8988T (cell line): ENCODE data around the gene INPP4A.

Source experiments
- DNase-seq: peaks from one replicate; pipeline ENCODE4 v3.0.0; 2011

INPP4A gene

GRCh38 chr2:98478088-98478551 lies 33.5 kb downstream of the INPP4A start:
- no peak for DNase-seq

- DNase-seq = no peak
Observed at GRCh38 chr2:98478907-98479306, 34.2 kb downstream of the INPP4A start.

DNA sequence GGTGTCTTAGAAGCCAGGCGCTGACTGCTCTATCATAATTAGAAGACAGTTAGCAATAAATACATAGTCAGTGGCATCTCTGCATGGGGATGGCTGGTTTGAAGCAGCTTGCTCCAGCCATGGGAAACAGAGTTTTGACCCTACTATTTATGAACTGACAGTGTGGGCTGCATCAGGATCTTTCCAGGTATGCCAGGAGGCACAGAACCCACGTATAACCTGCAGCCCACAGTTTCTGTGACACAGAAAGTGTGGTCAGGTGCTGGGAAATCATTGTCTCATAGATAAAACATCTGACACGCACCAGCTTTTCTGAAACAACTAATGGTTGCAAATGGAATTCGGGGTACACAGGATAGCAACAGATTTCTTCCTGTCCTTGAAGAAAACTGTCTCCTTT lies 34.7 kb downstream of the INPP4A start:
- no peak for DNase-seq

DNA sequence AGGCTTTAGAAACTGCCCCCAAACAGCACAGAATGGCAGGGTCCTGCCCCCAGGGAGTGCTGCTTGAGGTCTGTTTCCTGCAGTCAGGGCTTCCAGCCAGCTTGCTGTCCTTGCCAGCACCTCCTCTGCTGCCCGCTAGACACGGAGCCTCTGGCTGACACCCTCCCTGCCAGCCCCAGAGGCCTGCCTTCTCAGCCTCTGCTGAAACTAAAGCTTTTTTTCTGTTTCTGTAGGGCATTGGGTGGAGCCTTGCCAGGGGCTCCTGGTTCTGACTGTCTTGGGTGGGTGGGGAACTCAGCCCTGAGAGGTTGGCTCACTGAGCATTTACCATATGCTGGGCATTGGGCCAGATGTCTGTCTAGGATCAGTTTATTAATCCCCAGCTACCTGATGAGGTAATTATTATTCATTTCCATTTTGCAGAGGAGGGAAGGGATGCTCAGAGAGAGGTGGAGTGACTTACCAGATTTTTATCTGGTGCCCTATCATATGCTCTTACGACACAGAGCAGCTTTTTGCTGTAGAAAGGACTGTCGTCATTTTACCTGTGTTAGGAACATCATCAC lies 35.4 kb downstream of the INPP4A start:
- no peak for DNase-seq

- DNase-seq = no peak
Observed at GRCh38 chr2:98480598-98480997, 35.9 kb downstream of the INPP4A start.

DNA sequence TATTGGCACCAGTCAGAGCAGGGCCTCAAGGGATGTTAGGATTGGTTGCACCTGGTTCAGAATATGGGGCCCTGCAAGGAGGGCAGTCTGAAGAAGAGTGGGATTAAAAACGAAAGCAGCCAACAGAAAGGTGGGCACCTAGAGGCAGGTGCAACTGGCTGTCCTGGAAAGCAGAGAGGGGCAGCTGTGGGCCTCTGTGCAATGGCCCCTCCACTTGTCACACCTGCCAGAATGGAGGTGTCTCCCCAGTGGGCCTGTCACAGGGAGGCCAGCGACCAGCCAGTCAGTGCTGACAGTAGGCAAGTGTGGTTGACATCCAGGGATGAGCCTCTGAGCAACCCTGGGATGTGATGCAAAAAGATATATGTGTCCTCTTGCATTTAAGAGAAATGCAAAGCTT lies 37.7 kb downstream of the INPP4A start:
- DNase-seq = no peak

DNA sequence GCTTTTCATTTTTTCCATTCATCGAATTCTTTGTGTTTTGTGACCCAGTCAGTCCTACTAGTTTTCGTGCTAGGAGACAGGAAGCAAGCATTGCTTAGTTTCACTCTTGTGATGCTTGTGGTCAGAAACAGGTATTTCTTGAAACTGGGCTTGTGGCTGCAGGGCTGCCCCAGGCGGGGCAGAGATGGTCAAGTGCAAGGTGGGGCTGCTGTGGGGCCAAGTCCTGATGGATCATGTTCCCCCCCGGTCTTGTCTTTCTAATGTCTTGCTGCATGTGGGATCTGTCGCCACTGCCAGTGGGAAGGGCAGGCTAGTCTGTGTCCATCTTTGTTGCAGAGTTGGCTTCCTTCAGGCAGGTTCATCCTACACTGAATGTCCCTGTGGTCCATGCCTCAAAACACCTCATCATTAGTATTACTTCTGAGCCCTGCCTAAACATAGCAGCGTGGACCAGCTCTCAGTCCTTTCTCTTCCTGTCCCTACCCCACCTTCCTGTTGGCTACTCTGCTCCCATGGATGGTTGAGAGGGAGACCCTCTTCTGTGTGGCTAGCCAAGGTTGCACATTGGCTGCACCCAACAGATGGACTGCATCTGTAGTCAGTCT lies 38.7 kb downstream of the INPP4A start:
- DNase-seq = no peak

- no peak for DNase-seq
Observed at GRCh38 chr2:98484121-98484557, 39.5 kb downstream of the INPP4A start.

DNA sequence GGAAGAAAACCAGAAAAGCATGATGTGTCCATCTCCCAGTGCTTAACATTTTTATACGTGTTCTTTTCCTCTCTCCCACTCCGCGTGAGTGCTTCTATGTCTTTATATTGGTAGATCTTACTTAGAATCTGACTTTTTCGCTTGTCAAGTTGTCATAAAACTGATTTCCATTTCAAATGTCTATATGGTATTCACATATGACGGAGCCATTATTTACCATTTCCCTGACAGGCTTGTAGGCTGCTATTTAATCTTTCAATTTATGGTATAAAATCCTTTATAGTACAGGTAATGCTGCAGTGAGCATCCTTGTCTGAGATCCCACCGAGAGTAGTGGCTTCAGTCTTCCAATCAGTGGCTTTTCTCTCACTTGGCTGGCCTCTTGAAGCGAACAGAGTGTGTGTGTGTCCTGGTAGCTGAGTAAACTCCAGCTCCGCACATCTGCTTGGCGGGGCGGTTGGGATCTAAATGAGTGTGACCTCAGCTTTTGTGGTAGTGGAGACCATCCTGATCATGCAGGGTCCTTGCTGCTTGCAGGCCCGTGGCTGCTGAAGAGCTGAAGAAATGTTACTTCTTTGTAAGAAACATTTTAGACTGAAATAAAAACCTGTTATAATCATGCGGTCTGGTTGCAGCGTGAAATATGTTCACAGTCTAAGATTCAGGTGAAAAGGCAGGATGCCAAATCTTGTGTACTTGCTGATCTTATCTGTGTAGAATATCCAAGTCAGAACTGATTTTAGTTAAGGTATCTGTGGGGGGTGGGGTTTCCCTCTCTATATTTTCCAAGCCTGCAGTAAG lies 40.2 kb downstream of the INPP4A start:
- no peak for DNase-seq

- DNase-seq = no peak
Observed at GRCh38 chr2:98485453-98485755, 40.7 kb downstream of the INPP4A start.

DNA sequence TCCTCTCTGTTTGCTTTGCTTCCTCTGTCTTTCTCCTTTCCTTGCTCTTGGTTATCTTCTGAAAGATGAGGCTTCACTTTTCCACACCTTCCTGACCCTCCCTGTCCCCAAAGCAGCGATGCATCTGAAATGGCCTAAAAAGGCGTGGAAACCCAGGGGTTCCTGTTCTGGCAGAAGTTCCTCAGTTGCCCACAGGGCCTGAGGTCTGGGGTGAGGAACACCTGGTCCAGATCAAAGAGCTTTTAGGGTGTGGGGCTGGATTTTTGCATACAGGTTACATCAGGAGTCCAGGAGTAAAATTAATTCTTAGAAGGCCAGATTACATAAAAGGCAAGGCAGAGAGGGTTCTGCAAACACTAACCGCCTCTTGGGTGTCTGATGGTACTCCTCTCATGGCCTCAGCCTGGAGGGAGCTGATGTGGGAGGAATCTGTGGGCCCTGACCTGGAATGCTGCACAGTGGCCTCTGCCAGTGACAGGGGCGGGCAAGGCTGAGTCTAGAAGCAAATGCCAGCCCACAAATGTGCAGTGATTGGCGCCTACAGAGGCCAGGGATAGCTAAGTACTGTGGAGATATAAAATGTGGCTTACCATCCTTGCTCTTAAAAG lies 41.8 kb downstream of the INPP4A start:
- DNase-seq = no peak

DNA sequence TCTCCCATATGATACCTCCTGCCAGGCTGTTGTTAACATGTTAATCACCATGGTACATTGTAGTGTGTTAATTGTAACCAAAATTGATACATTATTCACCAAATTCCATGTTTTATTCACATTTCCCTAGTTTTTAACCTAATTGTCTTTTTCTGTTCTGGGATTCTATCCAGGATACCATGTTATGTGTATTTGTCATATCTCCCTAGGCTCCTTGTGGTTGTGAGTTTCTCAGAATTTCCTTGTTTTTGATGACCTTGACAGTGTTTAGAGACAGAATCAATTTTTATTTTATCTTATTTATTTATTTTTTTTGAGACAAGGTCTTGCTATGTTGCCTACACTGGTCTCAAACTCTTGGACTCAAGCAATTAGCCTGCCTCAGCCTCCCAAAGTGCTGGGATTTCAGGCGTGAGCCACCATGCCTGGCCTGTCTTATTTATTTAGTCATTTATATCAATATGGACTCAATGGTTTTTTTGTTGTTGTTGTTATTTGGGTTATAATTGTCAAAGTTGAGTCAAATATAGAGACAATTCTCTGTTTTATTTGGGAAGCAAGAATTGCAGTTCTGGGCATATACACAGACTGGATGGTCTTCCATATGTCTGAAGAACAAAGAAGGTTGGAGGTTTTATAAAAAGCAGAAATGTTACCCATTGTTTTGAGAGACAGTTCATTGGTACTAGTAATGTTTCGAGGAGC lies 42.6 kb downstream of the INPP4A start:
- DNase-seq = no peak

- DNase-seq = no peak
Observed at GRCh38 chr2:98487806-98488189, 43.1 kb downstream of the INPP4A start.

DNA sequence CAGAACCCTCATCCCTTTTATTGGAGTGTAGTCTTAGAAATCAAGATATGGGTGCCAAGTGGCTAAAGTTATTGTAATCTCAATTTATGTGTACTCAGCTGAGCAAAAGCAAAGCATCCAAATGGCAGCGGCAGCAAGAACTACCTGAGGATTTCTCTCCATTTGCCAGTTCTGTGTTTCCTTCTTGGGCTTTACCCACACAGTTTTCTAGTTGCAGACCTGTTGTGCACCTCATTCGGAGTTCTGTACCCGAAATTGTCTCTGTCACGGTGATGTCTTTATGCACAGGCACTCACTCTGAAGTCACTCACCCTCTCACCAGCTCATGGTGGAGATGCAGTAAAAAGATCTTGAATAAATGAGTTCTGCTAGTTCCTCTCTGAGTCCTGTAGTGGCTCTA lies 43.6 kb downstream of the INPP4A start:
- DNase-seq = no peak

- DNase-seq = no peak
Observed at GRCh38 chr2:98489486-98489885, 44.8 kb downstream of the INPP4A start.

GRCh38 chr2:98489971-98490962 lies 45.6 kb downstream of the INPP4A start:
- no peak for DNase-seq

DNA sequence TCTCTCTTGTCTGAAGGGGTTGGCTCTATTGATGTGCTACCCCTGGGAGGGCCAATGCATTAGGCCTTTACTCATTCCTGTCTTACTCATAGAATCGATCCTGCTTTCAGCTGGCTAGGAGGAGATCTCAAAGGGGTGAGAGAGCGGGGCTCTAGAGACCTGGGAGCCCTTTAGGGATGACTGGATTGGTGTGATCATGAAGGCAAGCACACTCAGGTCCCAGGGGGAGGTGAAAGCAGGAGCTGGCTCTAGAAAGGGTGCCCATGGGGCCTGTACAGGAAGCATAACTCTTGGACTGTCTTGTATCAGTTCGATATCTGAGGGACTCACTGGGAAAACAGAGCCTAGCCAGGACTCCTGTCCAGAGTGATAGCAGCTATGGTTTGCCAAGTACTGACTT lies 47.8 kb downstream of the INPP4A start:
- no peak for DNase-seq

DNA sequence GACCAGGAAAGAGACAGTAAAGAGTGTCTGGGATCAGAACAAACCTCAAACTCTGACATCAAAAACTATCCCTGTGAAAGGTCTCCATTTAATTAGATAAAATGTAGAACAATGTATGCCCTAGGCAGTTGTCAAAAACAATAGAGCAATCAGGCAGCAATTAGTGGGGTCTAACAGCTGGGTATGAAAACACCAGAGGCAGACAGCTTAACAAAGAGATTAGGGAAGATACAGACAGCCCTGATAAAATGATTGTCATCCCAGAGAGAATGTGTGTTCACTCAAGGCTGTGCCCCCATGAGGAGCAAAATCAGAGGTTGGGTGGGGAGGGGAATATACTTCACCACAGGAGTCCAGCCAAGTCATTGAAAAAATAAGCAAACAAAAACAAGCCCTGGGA lies 50.0 kb downstream of the INPP4A start:
- no peak for DNase-seq

- no peak for DNase-seq
Observed at GRCh38 chr2:98496750-98497493, 52.3 kb downstream of the INPP4A start.

DNA sequence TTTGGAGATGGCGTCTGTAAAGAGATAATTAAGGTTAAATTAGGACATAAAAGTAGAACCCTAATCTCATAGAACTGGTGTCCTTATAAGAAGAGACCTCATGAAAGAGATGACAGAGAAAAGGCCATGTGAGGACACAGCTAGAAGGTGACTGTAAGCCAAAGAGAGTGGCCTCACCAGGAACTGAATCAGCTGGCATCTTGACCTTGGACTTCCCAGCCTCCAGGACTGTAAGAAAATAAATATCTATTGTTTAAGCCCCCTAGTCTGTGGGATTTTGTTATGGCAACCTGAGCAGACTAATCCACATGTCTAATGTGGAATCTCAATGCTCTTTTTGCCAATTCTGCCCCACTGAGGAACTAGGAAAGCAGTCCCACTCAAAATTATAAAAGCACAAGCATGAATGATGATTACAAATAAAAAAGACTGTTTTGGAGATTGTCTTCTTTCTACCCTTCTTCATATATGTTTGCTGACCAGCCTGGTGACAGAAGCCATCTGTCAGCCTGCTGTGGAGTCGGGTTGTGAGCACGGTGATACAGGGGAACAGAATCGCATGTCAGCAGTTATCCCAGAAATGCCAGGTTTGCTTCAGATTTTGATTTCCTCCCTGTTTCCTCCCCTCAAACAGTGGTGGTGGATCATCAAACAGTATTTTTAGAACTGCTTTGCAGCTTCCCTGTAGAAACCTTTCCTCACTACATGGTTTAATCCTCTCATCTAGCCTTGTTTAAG lies 54.2 kb downstream of the INPP4A start:
- DNase-seq = no peak

GRCh38 chr2:98500561-98500960 lies 55.9 kb downstream of the INPP4A start:
- no peak for DNase-seq
